HG02973 (cell line): ENCODE measurements around the gene PHLDB2.

ENCODE experiments used
- ATAC-seq: cut with Tn5 transposase; IDR thresholded peaks from one replicate; pipeline ENCODE4 v1.9.1; 2021; ENCODE audit warnings: moderate library complexity; ENCODE audit not compliant: unreplicated experiment

Gene PHLDB2

GRCh38 chr3:111989061-111989678 lies 130.1 kb downstream of the PHLDB2 start:
- peak; percentile 80 for ATAC-seq

GRCh38 chr3:111993038-111993437 lies 134.0 kb downstream of the PHLDB2 start:
- no peak for ATAC-seq

GRCh38 chr3:111998636-111999483 lies 139.8 kb downstream of the PHLDB2 start, which contains the start of gene TAGLN3:
Gene TAGLN3, plus strand, starts transcription at chr3:111998922. Its CDS starts 501 bp downstream, at chr3:111999423.
- no peak for ATAC-seq

- no peak for ATAC-seq
Measured at GRCh38 chr3:111999484-112000324, 140.6 kb downstream of the PHLDB2 start.

- no peak for ATAC-seq
Measured at GRCh38 chr3:112000367-112000771, 141.3 kb downstream of the PHLDB2 start.

GRCh38 chr3:112000966-112001365 lies 141.9 kb downstream of the PHLDB2 start:
- ATAC-seq: no peak

- ATAC-seq: no peak
Measured at GRCh38 chr3:112001526-112001925, 142.5 kb downstream of the PHLDB2 start.

GRCh38 chr3:112002096-112002971 lies 143.3 kb downstream of the PHLDB2 start:
- no peak for ATAC-seq

GRCh38 chr3:112003321-112004080 lies 144.4 kb downstream of the PHLDB2 start:
- no peak for ATAC-seq

- ATAC-seq: no peak
Measured at GRCh38 chr3:112004187-112004586, 145.1 kb downstream of the PHLDB2 start.

- no peak for ATAC-seq
Measured at GRCh38 chr3:112004669-112005068, 145.6 kb downstream of the PHLDB2 start.

- no peak for ATAC-seq
Measured at GRCh38 chr3:112005091-112005672, 146.1 kb downstream of the PHLDB2 start.

- ATAC-seq: no peak
Measured at GRCh38 chr3:112007633-112008032, 148.6 kb downstream of the PHLDB2 start.

- ATAC-seq: no peak
Measured at GRCh38 chr3:112009670-112010069, 150.6 kb downstream of the PHLDB2 start.

GRCh38 chr3:112010636-112011035 lies 151.6 kb downstream of the PHLDB2 start:
- no peak for ATAC-seq

- ATAC-seq: no peak
Measured at GRCh38 chr3:112011376-112011940, 152.4 kb downstream of the PHLDB2 start.

GRCh38 chr3:112012205-112012992 lies 153.3 kb downstream of the PHLDB2 start:
- ATAC-seq: no peak
